Esophagus mucosa (tissue), 1 donor: ENCODE measurements around the gene MAP1LC3A. TPM values are rescaled to one million over a fixed set of nuclear protein-coding genes. Genes with fewer than 3 reads are reported as not detected.

ENCODE experiments used
- ATAC-seq: fragments of 200-7000 bp; cut with Tn5 transposase; one replicate; pipeline ENCODE4 v1.9.1; 2020
- total RNA-seq: library from RNA; stranded (reverse); gene quantifications from one replicate; pipeline ENCODE4 v1.2.4, GENCODE V29; 2023
- donor health status: DM: yes; HTN: yes; CAD: no.

The MAP1LC3A gene
- total RNA-seq, 1 donor from 2014 or later = 7.0 TPM

DNA sequence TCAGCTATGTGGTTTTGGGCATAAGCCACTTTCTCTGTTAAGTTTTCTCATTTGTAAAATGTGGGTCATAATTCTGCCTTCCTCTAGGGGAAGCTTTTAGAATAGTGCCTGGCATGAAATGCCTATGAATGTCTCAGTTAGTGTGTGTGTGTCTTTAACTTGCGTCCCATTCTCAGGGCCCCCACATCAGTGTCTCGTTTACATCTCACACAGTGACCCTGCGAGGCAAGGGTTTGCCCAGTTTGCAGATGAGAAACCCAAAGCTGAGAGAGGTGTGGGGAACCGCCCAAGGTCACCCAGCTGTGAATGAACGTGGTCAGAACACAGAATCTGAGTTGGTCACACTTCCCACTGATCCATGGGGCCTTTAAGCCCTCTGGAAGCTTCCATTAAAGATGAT lies 28.2 kb upstream of the MAP1LC3A start:
- ATAC-seq = no peak

DNA sequence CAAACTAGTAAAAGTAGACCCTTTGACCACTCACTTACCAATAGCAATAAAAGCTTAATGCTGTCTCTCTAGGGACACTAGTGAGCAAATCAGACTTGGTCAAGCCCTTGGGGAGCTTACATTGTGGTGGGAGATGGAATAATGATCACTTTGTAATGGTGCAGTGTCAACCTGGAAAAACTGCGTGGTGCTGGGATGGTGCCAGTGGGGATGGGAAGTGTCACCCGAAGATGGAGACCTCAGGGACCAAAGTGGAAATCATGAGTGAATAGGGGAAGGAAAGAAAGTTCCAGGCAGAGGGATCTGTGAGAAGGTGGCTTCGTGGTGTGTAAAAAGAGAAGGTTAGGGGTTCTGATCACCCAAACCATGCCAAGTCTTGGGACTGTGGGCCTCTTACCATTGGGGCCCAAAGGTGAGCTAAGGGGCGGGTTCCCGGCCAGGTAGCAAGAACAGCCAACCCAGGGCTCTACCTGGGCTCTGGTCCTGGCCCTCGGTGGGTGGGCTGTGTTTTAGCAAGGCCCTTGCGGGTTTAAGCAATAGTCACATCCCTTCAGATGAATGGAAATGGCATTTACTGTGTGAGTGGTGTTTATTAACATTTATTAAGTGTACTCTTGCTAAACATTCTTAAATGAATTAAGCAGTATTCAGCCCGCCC lies 26.8 kb upstream of the MAP1LC3A start:
- ATAC-seq = no peak

GRCh38 chr20:34532320-34532719 lies 26.2 kb upstream of the MAP1LC3A start:
- ATAC-seq = no peak

- ATAC-seq = no peak
Observed at GRCh38 chr20:34532756-34533155, 25.8 kb upstream of the MAP1LC3A start.

GRCh38 chr20:34534391-34535165 lies 23.9 kb upstream of the MAP1LC3A start:
- no peak for ATAC-seq

DNA sequence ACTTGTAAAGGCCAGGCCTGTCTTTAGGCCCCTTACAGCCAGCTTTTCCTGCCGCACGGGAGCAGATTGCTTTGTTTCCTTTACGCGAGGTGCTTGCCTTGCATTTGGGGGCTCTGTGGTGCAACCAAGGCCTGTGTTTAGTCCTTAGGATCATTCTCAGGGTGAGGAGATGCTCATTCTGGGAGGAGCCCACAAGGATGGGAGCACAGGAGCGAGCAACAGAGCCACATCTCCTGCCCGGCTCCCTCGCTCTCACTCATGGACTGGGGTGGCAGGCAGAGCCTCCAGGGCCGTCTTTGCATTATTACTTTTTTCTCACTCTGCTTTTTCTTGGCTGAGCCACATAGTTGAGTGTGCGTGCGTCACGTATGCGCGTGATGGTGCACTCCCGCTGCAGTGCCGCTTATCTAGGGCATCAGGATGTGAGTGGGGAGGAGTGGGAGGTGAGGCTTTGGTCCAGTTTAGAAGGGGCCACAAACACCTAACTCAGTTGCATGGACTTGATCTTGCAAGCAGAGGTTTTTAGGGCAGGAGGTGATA lies 23.1 kb upstream of the MAP1LC3A start:
- ATAC-seq = no peak

GRCh38 chr20:34535857-34536256 lies 22.7 kb upstream of the MAP1LC3A start:
- no peak for ATAC-seq

DNA sequence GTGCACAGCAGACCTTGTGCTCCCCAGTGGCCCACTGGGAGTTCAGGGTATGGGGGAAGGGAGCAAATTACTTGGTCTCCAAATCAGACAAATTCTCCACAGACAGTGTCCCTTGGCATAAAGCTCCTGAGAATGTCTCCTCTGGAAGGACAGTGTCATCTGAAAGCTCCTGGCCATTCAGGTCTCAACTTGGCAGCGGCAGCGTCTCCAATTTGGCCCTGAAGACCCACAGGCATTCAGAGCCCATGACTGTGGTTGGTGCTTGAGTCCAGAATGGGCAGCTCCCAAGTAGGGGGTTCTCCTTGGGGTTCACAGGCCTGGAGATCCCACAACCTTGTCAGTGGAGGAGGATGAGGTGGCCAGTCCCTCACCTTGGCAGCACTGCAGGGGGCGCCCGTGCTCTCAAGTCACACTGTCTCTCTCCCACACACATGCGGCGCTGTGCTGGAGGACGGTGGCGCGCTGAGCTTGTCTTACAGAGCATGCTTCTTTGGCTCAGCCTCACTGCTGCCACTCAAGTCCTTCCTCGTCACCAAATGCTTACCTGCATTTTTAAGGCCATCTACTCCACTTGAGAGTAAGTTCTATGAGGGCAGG lies 21.6 kb upstream of the MAP1LC3A start:
- peak; percentile 39 for ATAC-seq

- ATAC-seq = peak; percentile 13
Observed at GRCh38 chr20:34537651-34538050, 20.9 kb upstream of the MAP1LC3A start.

DNA sequence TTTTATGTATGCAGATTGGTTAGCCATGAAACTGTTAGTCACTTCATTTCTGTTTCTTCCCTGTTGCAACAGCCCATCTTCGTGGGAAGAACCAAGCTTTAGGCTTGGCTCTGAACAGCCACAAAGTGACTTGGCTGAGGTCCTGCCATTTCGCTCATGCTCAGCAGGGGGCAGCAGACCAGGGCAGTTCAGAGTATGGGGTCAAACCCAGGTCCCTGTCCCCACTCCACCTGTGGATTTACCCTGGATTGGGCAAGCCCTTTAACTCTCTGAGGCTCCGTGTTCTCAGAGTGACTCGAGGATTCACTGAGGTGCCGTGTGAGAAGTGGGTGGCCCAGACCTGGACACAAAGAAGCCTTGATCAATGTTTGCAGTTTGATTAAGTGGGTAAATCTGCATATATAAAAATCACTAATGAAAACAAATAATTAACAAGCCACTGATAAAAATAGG lies 19.8 kb upstream of the MAP1LC3A start:
- peak; percentile 70 for ATAC-seq

- no peak for ATAC-seq
Observed at GRCh38 chr20:34539756-34540155, 18.8 kb upstream of the MAP1LC3A start.

- no peak for ATAC-seq
Observed at GRCh38 chr20:34540596-34541263, 17.8 kb upstream of the MAP1LC3A start.

DNA sequence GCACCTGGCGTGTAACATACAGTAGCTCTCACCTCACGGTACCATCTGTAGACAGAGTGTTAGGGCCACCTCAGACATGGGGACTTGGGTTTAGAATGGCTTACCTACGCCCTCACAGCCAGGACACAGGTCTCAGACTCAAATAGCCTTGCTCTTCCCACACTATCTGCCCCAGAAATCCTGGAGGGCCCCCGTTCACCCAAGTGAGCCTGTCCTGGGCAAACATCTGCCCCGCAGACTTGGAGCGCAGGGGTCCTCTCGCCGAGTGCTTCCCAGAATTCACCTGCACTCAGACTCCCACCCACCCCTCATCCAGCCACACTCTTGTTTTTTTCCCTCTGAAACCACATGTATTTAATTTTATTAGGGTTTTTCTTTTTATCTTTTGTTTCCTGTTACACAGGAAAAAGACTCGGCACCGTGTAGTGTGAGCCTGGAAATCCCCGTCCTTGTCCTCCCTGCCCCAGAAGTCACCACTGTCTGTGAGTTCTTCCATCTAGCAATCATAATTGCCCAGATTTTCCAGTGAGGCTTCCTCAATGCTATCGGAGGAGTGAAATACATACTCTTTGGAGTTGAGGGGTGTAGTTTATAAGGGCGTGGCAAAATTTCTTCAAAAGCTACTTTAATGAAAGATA lies 17.1 kb upstream of the MAP1LC3A start:
- no peak for ATAC-seq

DNA sequence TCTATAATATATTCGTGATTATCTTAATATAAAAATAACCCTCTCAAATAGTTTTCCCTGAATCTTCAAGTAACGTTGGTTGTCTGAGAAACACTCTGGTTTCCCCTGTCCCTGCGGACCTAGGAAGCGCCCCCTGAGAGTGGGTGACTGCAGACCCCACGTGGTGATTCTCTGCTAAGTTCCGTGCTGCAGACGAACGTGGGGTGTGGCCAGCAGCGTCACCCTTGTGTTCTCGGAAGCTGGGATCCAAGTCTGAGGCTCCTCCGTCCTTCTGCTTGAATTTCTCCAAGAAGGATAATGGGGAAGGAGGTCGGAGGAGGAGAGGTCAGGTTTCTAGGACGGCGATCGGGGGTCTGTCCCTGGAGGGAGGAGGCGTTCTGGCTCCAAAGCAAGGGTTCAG lies 16.6 kb upstream of the MAP1LC3A start:
- no peak for ATAC-seq

GRCh38 chr20:34542439-34542838 lies 16.1 kb upstream of the MAP1LC3A start:
- ATAC-seq = no peak

DNA sequence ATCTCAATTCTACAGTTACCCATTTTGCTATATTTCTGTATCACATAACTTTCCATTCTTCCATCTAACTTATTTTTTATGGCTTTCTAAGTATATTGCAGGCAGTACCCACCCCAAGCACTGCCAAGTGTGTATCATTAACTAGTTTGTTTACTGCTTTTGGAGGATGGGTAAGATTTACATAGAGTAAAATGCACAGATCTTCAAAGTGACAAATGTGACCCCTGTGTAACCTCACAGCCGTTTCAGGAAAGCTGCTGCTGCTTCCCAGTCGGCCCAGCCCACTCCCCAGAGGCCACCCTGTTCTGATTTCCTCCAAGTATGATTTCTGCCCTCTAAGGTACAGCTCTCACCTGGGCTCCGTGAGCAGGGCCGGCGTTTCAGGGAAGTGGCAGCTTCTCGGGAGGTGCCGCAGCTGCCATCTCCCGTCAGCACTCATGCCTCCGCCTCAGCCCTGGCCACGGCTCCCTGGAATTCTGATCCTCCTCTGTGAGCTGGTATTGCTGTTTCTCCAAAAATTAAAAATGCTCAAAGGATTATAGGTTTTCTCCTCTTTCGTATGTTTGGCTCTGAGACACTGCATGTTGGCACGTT lies 15.0 kb upstream of the MAP1LC3A start:
- ATAC-seq = no peak

- ATAC-seq = no peak
Observed at GRCh38 chr20:34544109-34544796, 14.3 kb upstream of the MAP1LC3A start.

- ATAC-seq = no peak
Observed at GRCh38 chr20:34546751-34547181, 11.8 kb upstream of the MAP1LC3A start.

DNA sequence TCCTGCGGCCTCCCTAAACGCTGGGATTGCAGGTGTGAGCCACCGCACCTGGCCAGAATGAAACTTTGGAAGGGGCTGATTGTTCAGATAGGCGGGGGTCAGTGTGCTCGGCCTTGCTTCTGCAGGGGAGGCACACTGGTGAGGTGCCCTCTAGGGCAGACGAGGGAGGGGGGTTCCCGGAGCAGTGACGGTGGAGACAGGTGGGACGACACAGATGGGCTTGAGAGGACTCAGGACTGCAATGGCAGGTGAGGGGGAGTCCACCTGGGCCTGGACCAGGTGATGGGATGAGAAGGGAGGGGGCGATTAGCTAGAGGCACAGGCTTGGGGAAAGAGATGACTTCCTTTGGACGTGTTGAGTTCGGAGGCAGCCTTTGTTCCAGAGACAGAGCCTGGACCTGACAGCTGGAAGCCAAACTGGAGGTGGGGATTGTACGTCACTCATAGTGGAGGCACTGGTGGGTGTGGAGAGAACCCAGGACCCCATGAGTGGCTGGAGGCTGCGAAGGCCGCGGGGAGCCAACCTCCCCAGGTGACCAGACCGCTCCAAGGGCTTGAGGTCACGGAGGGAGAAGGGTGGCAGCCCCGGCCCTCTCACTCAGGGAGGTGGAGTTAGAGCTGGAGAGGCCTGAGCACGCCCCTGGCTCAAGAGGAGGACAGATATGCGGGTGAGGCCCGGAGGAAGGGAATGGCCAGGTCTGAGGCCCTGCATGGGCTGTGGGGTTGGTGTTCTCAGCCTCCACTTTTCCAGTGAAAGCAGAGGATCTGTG lies 10.5 kb upstream of the MAP1LC3A start:
- no peak for ATAC-seq

- ATAC-seq = peak; percentile 82
Observed at GRCh38 chr20:34549291-34549928, 9.1 kb upstream of the MAP1LC3A start.
